ENCODE results near the gene ZNF311. TPM values are rescaled to one million over a fixed set of nuclear protein-coding genes. Genes with fewer than 3 reads are reported as not detected.

The ZNF311 gene
- total RNA-seq, 2 donors from 2014 or later, result 0.27 to 0.35 TPM

DNA sequence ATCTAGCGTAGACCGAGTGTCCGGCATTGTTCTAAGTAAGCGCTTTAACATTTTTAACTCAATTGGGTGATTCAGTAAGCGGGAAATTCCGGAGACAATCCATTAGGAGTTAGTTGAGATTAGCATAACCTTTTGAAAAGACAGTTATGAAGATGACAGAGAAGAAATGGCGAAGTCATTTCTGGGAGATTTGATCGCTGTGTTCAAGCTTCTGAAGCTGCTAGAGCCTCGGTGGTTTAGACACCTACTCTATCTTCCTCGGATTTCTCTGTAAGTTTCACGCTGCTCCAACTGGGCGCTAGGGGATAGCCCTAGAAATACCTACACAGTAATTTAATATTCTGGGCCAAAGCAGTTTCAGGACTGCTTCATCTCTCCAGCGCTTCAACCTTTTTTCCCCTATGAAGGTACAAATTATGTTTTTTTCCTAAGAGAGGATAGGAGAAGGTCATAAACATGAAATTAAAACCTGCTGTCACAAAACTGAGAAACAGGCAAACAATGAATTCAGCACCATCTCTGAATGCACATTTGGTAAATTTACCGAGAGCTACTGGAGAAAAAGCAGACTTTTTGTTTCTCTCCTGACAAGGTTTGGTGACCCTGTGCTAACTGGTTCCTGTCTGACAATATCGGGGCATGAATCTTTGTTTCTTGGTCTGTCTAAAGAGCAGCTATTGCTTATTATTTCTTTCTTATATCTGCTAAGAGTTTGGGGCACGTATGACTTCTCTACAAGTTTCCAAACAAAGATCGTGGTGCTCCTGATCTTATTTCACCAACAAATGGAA is 22.4 kb downstream of the ZNF311 start:
- DNase-seq (ENCODE audit: low spot score), result no peak

DNA sequence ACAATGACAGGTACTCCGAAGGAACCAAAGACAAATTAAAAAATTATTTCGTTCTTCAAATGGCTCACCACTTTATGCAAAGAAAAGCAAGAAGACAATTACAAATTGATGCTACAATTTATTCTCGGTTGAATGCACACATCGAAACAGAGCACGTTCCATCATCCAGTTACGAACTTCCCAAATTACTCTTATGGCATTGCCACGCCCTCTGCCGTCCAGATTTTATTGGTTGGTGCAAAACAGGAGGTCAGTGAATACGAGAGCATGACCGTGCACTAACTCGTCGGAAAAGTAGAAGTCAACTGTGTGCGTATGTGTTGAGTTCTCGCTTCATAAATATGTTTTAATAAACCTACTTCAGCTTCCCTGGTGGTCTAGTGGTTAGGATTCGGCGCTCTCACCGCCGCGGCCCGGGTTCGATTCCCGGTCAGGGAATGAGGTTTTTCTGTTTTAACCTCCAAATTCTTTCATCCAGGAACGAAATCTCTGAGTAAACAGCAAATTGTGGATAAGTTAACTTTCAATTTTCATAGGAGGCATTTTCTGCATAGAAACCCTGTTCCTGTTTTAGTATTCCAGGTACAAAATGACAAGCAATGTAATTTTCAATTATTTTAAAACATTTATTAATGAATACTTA is 23.2 kb downstream of the ZNF311 start:
- H3K4me3 ChIP-seq, result peak overlapping the region; percentile 81
- no peaks in the 10 kb centered on the region for H3K27me3 ChIP-seq (replicated peaks; ENCODE audit: insufficient read depth)
- TF ChIP-seq, protein P1, sequence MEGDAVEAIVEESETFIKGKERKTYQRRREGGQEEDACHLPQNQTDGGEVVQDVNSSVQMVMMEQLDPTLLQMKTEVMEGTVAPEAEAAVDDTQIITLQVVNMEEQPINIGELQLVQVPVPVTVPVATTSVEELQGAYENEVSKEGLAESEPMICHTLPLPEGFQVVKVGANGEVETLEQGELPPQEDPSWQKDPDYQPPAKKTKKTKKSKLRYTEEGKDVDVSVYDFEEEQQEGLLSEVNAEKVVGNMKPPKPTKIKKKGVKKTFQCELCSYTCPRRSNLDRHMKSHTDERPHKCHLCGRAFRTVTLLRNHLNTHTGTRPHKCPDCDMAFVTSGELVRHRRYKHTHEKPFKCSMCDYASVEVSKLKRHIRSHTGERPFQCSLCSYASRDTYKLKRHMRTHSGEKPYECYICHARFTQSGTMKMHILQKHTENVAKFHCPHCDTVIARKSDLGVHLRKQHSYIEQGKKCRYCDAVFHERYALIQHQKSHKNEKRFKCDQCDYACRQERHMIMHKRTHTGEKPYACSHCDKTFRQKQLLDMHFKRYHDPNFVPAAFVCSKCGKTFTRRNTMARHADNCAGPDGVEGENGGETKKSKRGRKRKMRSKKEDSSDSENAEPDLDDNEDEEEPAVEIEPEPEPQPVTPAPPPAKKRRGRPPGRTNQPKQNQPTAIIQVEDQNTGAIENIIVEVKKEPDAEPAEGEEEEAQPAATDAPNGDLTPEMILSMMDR (IDR thresholded peaks at IDR 0.05), result no peak
- H3K9me3 ChIP-seq, result no peaks in the 10 kb centered on the region
- peak; percentile 72 for DNase-seq (ENCODE audit: low spot score)
- peak; percentile 92 for ATAC-seq (ENCODE audit: insufficient number of reproducible peaks, low FRiP score, low read depth)
- H3K4me1 ChIP-seq (ENCODE audit: control insufficient read depth in 1 of 2, low read depth in 2 of 2), result peaks cover 0 to 18% of the 10 kb centered on the region in 2 donors
- H3K27ac ChIP-seq, result peak overlapping the region; percentile 72 to 74
- H3K36me3 ChIP-seq, result no peaks in the 10 kb centered on the region

More for the DNA sequence above, 22.4 kb downstream of the ZNF311 start:
- H3K4me1 ChIP-seq (ENCODE audit: control insufficient read depth in 1 of 2, low read depth in 2 of 2), result peaks cover 0 to 14% of the 10 kb centered on the region in 2 donors
- no peaks in the 10 kb centered on the region for H3K36me3 ChIP-seq
- H3K27me3 ChIP-seq (replicated peaks; ENCODE audit: insufficient read depth), result no peaks in the 10 kb centered on the region
- H3K27ac ChIP-seq, result peak overlapping the region; percentile 72 to 74
- H3K4me3 ChIP-seq, result peak overlapping the region; percentile 81
- no peak for ATAC-seq (ENCODE audit: insufficient number of reproducible peaks, low FRiP score, low read depth)
- H3K9me3 ChIP-seq, result no peaks in the 10 kb centered on the region
- TF ChIP-seq, protein P1 (IDR thresholded peaks at IDR 0.05), result no peak

DNA sequence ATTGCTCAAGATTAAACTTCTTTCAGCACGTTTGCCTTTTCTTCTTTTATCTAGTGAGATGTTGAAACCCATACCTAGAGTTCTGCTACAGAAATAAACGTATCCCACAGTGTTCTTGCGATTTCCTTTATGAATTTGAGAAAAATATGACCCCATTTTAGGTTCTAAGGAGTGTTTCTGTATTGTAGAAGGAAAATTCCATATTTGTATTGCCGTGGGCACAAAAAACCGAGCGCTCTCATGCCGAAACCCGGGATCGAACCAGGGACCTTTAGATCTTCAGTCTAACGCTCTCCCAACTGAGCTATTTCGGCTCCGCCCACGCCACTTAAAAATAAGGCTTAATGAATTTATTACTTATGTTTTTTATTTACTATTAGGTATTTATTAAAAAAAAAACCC is 23.7 kb downstream of the ZNF311 start:
- Histone ChIP-seq H3K4me3 (peak overlapping the region; percentile 81), H3K9me3 (no peaks in the 10 kb centered on the region), H3K27ac (peak overlapping the region; percentile 72 to 74), H3K4me1 (ENCODE audit: control insufficient read depth in 1 of 2, low read depth in 2 of 2) (peaks cover 0 to 18% of the 10 kb centered on the region in 2 donors), H3K27me3 (replicated peaks; ENCODE audit: insufficient read depth) (no peaks in the 10 kb centered on the region), H3K36me3 (no peaks in the 10 kb centered on the region)
- TF ChIP-seq, protein P1 (IDR thresholded peaks at IDR 0.05), result no peak
- peak; percentile 29 for ATAC-seq (ENCODE audit: insufficient number of reproducible peaks, low FRiP score, low read depth)
- no peak for DNase-seq (ENCODE audit: low spot score)

DNA sequence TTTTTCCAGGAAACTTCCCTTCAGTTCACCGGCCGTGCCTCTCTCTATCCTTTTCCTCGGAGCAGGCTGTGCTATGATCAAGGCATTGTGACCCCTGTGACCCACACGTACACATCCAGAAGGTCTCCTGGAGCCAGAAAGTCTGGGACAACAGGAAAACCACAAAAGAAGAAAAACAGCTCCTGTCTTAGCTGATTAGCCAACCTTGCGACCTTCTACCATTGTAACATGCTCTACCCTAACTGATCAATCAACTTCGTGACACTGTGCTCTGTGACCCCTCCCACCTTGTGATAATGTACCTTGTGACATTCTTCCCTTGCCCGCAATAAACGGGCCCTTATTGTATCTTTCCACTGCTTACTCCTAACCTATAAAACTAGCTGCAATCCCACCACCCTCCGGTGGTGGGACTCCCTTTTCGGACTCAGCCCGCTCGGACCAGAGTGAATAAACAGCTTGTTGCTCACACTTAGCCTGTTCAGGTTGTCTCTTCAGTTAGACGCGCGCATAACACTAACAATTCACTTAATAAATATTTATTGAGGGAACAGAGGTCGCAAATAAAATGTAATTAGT is 24.2 kb downstream of the ZNF311 start:
- TF ChIP-seq, protein P1 (IDR thresholded peaks at IDR 0.05), result peak; percentile 56
- Histone ChIP-seq H3K4me3 (peak overlapping the region; percentile 81), H3K4me1 (ENCODE audit: control insufficient read depth in 1 of 2, low read depth in 2 of 2) (peaks cover 0 to 15% of the 10 kb centered on the region in 2 donors), H3K27ac (peak overlapping the region; percentile 59 to 74), H3K36me3 (no peaks in the 10 kb centered on the region), H3K27me3 (replicated peaks; ENCODE audit: insufficient read depth) (no peaks in the 10 kb centered on the region), H3K9me3 (no peaks in the 10 kb centered on the region)
- ATAC-seq (ENCODE audit: insufficient number of reproducible peaks, low FRiP score, low read depth), result peak; percentile 0
- no peak for DNase-seq (ENCODE audit: low spot score)
